Measurements from ENCODE around the gene AP1B1.

AP1B1 gene

DNA sequence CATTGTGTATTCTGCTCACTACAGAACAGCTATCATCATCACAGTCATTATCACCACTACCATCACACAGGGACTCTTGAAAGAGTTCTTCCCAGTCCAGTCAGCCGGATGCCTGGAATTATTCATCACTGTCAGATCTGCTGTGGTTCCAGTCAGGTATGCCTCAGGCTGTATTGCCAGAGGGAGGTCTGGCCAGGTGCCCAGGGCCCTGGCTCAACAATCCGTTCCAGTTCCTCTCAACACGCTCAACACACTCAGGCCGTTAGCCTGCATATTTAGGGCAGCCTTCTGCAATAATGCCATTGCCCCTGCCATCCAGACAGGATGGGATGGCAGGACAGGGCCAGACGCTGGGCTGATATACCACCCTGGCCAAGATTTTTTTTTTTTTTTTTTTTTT lies 44.2 kb downstream of the AP1B1 start:
- Histone ChIP-seq H3K4me3 (ENCODE audit: low read length) (no peak overlapping the region), H3K4me1 (ENCODE audit: low read length) (no peaks in the 10 kb centered on the region), H3K27ac (ENCODE audit: low read length) (no peak overlapping the region), H3K4me2 (ENCODE audit: low read length) (no peak overlapping the region), H3K79me2 (ENCODE audit: low read length) (no peaks in the 10 kb centered on the region), H3K9ac (ENCODE audit: low read length) (no peak overlapping the region), H2AFZ (ENCODE audit: low read depth, low read length) (no peak overlapping the region), H4K20me1 (ENCODE audit: insufficient read depth, low read length) (0 out of 2 replicates have a peak, but pooled peaks cover 3% of the 10 kb centered on the region), H3K36me3 (replicated peaks; ENCODE audit: low read depth, low read length) (peaks cover 78% of the 10 kb centered on the region), H3K9me3 (ENCODE audit: insufficient read depth, low read length) (no peaks in the 10 kb centered on the region), H3K27me3 (ENCODE audit: low read depth, low read length) (no peaks in the 10 kb centered on the region)
- no peak for TF ChIP-seq EZH2phosphoT487 (IDR thresholded peaks at IDR 0.05; ENCODE audit: low read depth)
- TF ChIP-seq, protein P1, sequence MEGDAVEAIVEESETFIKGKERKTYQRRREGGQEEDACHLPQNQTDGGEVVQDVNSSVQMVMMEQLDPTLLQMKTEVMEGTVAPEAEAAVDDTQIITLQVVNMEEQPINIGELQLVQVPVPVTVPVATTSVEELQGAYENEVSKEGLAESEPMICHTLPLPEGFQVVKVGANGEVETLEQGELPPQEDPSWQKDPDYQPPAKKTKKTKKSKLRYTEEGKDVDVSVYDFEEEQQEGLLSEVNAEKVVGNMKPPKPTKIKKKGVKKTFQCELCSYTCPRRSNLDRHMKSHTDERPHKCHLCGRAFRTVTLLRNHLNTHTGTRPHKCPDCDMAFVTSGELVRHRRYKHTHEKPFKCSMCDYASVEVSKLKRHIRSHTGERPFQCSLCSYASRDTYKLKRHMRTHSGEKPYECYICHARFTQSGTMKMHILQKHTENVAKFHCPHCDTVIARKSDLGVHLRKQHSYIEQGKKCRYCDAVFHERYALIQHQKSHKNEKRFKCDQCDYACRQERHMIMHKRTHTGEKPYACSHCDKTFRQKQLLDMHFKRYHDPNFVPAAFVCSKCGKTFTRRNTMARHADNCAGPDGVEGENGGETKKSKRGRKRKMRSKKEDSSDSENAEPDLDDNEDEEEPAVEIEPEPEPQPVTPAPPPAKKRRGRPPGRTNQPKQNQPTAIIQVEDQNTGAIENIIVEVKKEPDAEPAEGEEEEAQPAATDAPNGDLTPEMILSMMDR (IDR thresholded peaks at IDR 0.05; ENCODE audit: low read depth, low read length): no peak

DNA sequence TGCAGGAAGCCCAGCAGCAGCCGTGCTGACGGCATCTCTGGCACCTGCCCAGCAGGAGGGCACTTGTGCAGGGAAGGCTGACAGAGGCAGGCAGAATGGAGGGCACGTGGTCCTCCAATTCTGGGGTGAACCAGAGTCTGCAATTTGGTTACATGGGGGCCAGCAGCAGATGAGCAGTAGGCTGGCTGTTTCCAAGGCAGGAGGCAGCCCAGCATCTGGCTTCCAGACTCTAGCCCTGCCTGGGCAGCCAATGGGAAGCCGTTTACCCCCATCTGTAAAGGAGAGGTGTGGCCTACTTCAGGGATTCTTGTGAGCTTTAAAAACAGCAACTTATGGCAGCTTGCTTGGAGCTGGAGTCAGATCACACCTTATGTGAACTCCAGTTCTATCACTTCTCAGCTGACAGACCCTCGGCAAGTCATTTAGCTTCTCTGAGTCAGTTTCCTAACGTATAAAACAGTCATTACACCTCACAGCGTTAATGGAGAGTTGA lies 45.0 kb downstream of the AP1B1 start:
- TF ChIP-seq, protein P1 (IDR thresholded peaks at IDR 0.05; ENCODE audit: low read depth, low read length): no peak
- TF ChIP-seq EZH2phosphoT487 (IDR thresholded peaks at IDR 0.05; ENCODE audit: low read depth): no peak
- H3K27me3 ChIP-seq (ENCODE audit: low read depth, low read length): no peaks in the 10 kb centered on the region
- 0 out of 2 replicates have a peak, but pooled peaks cover 3% of the 10 kb centered on the region for H4K20me1 ChIP-seq (ENCODE audit: insufficient read depth, low read length)
- H3K4me1 ChIP-seq (ENCODE audit: low read length): no peaks in the 10 kb centered on the region
- H3K4me2 ChIP-seq (ENCODE audit: low read length): no peak overlapping the region
- no peaks in the 10 kb centered on the region for H3K9me3 ChIP-seq (ENCODE audit: insufficient read depth, low read length)
- H2AFZ ChIP-seq (ENCODE audit: low read depth, low read length): no peak overlapping the region
- no peak overlapping the region for H3K4me3 ChIP-seq (ENCODE audit: low read length)
- H3K36me3 ChIP-seq (replicated peaks; ENCODE audit: low read depth, low read length): peaks cover 75% of the 10 kb centered on the region
- no peak overlapping the region for H3K9ac ChIP-seq (ENCODE audit: low read length)
- H3K27ac ChIP-seq (ENCODE audit: low read length): no peak overlapping the region
- no peaks in the 10 kb centered on the region for H3K79me2 ChIP-seq (ENCODE audit: low read length)

DNA sequence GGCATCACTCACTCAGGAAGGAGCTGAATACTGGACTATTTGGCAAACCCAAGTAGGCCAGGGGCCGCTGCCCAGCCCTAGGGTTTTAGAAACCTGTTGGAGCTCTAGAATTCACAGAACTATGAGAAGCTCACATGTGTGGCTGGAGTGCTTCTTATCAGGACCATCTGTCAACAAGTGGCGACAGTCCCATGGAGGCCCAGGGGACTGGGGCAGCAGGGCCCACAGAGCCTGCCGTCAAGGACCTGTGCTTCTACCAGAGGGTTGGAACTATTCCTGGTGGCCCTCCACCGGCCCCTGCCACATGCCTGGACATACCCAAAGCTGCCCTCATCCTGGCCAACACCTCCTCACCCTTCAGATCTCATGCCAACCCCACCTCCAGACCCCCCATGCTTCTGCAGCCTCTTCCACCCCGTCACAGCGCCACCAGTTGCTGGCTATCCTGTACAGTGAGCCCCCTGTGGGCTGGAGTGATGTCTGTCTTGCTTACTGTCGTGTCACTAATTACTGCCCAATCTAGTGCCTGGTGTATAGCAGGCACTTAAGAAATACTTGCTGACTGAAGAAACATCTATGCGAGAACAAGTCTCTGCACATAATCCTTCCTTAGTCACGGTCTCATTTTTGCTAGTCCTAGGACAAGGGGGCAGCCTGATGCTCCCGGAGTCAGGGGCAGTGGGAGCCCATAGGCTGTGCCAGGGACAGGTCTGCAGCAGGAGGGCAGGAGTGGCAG lies 45.6 kb downstream of the AP1B1 start:
- 0 out of 2 replicates have a peak, but pooled peaks cover 3% of the 10 kb centered on the region for H4K20me1 ChIP-seq (ENCODE audit: insufficient read depth, low read length)
- H3K4me2 ChIP-seq (ENCODE audit: low read length): no peak overlapping the region
- no peak overlapping the region for H3K4me3 ChIP-seq (ENCODE audit: low read length)
- H3K79me2 ChIP-seq (ENCODE audit: low read length): no peaks in the 10 kb centered on the region
- no peaks in the 10 kb centered on the region for H3K4me1 ChIP-seq (ENCODE audit: low read length)
- H3K9me3 ChIP-seq (ENCODE audit: insufficient read depth, low read length): no peaks in the 10 kb centered on the region
- H3K27me3 ChIP-seq (ENCODE audit: low read depth, low read length): no peaks in the 10 kb centered on the region
- H2AFZ ChIP-seq (ENCODE audit: low read depth, low read length): no peak overlapping the region
- no peak overlapping the region for H3K27ac ChIP-seq (ENCODE audit: low read length)
- no peak overlapping the region for H3K9ac ChIP-seq (ENCODE audit: low read length)
- H3K36me3 ChIP-seq (replicated peaks; ENCODE audit: low read depth, low read length): peaks cover 75% of the 10 kb centered on the region
- TF ChIP-seq EZH2phosphoT487 (IDR thresholded peaks at IDR 0.05; ENCODE audit: low read depth): no peak
- TF ChIP-seq, protein P1 (IDR thresholded peaks at IDR 0.05; ENCODE audit: low read depth, low read length): no peak

DNA sequence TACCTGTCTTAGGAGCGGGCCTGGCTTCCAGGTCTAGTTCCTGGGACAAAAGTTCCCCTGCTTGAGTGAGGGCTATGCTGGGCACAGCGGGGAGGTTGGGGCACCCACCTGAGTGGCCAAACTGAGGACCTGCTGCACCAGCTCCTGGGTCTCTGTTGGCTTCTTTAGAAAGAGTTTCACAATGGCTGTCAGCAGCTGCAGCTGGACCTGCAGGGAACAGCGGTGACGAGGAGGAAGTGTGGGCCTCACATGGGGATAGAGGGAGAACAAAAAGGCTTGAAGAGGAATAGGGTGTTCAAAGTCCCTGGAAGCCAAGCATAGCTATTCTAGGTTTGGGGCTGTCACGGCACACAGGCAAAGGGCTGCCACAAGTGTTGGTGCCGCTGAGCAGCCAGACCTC lies 46.2 kb downstream of the AP1B1 start:
- no peaks in the 10 kb centered on the region for H3K9me3 ChIP-seq (ENCODE audit: insufficient read depth, low read length)
- H2AFZ ChIP-seq (ENCODE audit: low read depth, low read length): no peak overlapping the region
- 0 out of 2 replicates have a peak, but pooled peaks cover 3% of the 10 kb centered on the region for H4K20me1 ChIP-seq (ENCODE audit: insufficient read depth, low read length)
- H3K79me2 ChIP-seq (ENCODE audit: low read length): no peaks in the 10 kb centered on the region
- H3K4me3 ChIP-seq (ENCODE audit: low read length): no peak overlapping the region
- no peak for TF ChIP-seq EZH2phosphoT487 (IDR thresholded peaks at IDR 0.05; ENCODE audit: low read depth)
- TF ChIP-seq, protein P1 (IDR thresholded peaks at IDR 0.05; ENCODE audit: low read depth, low read length): no peak
- no peaks in the 10 kb centered on the region for H3K4me1 ChIP-seq (ENCODE audit: low read length)
- no peak overlapping the region for H3K4me2 ChIP-seq (ENCODE audit: low read length)
- no peaks in the 10 kb centered on the region for H3K27me3 ChIP-seq (ENCODE audit: low read depth, low read length)
- H3K27ac ChIP-seq (ENCODE audit: low read length): no peak overlapping the region
- H3K36me3 ChIP-seq (replicated peaks; ENCODE audit: low read depth, low read length): peaks cover 72% of the 10 kb centered on the region
- no peak overlapping the region for H3K9ac ChIP-seq (ENCODE audit: low read length)

Measured in OCI-LY3 (cell line).